Activated CD4-positive, CD25-positive, alpha-beta regulatory T cell treated with anti-CD3 and anti-CD28 coated beads, Interleukin-2, amount 50 U/mL, for 72 hours (primary cell): ENCODE measurements around the gene LSR.

ENCODE experiments used
- DNase-seq: peaks from one replicate; pipeline ENCODE4 v3.0.0; 2021

LSR gene

DNA sequence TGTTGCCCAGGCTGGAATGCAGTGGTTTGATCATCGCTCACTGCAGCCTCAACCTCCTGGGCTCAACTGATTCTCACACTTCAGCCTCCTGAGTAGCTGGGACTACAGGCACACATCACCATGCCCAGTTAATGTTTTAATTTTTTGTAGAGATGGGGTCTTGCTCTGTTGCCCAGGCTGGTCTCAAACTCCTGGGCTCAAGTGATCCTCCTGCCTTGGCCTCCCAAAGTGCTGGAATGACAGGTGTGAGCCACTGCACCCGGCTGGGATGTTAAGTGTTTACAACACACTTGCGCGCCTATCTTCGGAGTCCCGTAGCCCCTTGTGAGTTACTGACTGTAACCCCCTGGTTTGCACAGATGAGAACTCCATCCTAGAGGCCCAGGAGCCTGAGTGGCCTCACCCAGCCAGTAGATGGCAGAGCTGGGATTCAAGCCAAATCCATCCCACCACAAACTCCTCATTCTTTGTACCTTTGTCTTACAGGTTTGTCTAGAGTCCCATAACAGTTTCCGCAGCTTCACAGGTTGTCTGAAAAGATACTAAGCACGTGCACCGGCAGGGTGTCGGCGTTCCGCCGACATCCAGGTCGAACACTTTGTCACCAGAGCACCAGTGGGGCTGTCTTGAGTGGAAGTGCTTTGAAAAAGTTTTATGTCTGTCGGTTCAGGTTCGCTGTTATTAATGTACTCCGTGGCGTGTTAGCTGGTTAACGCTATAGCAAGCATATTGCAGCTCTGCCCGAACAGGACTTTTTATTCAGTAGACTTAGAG lies 57.9 kb downstream of the LSR start:
- DNase-seq = no peak

GRCh38 chr19:35307931-35308330 lies 59.1 kb downstream of the LSR start:
- no peak for DNase-seq

GRCh38 chr19:35308910-35309309 lies 60.1 kb downstream of the LSR start:
- DNase-seq = no peak

DNA sequence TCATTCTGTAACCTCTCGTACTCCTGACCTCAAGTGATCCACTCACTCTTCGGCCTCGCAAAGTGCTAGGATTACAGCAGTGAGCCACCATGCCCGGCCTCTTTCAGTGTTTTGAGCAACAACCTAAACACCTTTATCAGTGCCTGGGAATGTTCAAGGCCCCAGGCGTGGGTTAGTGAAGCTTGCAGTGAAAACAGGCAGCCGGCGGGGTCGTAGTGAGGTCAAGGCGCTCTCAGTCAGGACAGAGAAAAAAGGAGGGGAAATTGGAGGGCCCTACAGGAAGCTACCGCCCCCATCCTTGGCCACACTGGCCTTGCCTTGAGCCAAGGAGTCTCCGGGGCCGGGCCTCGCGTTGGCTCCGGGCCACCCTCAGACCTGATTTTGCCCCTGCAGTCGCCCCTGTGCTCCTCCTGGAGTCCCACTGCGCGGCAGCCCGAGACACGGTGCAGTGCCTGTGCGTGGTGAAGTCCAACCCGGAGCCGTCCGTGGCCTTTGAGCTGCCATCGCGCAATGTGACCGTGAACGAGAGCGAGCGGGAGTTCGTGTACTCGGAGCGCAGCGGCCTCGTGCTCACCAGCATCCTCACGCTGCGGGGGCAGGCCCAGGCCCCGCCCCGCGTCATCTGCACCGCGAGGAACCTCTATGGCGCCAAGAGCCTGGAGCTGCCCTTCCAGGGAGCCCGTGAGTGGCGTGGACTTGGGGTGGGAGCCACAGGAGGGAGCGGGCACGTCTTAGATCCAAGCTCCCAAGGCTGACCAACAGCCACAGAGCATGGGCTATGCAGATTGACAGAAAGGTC lies 60.9 kb downstream of the LSR start:
- no peak for DNase-seq

DNA sequence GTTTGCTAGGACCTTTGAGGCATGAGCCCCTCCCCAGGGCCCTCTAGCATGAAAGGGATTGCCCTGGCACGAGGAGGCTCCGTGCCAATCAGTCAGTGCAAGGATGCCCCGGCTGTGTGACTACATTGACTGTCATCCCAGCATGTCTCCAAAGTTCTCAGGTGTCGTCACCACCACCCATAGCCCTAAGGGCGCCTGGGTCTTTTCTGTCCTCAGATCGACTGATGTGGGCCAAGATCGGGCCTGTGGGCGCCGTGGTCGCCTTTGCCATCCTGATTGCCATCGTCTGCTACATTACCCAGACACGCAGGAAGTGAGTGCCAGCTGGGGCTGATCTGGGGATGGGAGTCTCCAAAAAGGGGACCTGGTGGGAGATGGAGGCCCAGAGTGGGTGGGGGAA lies 61.5 kb downstream of the LSR start:
- no peak for DNase-seq

GRCh38 chr19:35310811-35311465 lies 62.1 kb downstream of the LSR start:
- DNase-seq = no peak

GRCh38 chr19:35311901-35312665 lies 63.3 kb downstream of the LSR start:
- DNase-seq = no peak

GRCh38 chr19:35313587-35313986 lies 64.8 kb downstream of the LSR start:
- DNase-seq = no peak

GRCh38 chr19:35314031-35314430 lies 65.2 kb downstream of the LSR start:
- DNase-seq = no peak

DNA sequence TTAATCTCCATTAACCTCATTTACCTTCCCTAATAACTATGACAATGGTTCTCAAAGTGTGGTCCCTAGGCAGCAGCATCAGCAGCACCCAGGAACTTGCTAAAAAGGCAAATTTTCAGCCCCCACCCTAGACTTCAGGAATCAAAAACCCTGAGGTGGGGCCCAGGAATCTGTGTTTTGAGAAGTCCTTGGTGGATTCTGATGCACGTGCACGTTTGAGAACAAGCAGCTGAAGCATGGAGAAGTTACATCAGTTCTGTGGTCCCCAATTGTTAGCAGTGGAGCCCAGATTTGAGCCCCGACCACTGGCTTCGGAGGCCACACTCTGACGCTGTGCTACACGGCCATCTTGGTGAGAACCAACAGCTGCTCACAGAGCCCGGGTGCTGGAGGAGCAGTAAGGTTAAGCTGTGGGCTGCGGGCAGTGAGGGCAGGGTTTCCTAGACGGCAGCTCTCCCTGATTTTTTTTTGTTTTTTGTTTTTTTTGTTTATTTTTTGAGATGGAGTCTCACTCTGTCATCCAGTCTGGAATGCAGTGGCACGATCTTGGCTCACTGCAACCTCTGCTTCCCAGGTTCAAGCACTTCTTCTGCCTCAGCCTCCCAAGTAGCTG lies 66.2 kb downstream of the LSR start:
- no peak for DNase-seq

- no peak for DNase-seq
These were observed 67.1 kb downstream of the LSR start for GRCh38 chr19:35315883-35316282.

GRCh38 chr19:35316560-35316959 lies 67.8 kb downstream of the LSR start:
- DNase-seq = no peak
